ENCODE data around the gene DIP2A.

- no peak for TF ChIP-seq POLR2A (IDR thresholded peaks at IDR 0.05)
- TF ChIP-seq, protein P1, sequence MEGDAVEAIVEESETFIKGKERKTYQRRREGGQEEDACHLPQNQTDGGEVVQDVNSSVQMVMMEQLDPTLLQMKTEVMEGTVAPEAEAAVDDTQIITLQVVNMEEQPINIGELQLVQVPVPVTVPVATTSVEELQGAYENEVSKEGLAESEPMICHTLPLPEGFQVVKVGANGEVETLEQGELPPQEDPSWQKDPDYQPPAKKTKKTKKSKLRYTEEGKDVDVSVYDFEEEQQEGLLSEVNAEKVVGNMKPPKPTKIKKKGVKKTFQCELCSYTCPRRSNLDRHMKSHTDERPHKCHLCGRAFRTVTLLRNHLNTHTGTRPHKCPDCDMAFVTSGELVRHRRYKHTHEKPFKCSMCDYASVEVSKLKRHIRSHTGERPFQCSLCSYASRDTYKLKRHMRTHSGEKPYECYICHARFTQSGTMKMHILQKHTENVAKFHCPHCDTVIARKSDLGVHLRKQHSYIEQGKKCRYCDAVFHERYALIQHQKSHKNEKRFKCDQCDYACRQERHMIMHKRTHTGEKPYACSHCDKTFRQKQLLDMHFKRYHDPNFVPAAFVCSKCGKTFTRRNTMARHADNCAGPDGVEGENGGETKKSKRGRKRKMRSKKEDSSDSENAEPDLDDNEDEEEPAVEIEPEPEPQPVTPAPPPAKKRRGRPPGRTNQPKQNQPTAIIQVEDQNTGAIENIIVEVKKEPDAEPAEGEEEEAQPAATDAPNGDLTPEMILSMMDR (IDR thresholded peaks at IDR 0.05), result no peak
These were observed 48.2 kb upstream of the DIP2A start for GRCh38 chr21:46410516-46410915.
